K562 (cell line): Measurements from ENCODE around the gene SERPINA1.

Experiments used
- BMI1 ChIP-seq: fragments of 150-350 bp; IDR thresholded peaks from 2 replicates; pipeline ENCODE4 v1.6.1; 2014; ENCODE audit warnings: low read length
- CBFB ChIP-seq: sonication (generic); formaldehyde crosslinking; IDR thresholded peaks from 2 replicates; pipeline ENCODE4 v1.4.0; 2020; ENCODE audit warnings: mild to moderate bottlenecking, missing genetic modification reagents
- CHD1 ChIP-seq: fragments of 200-600 bp; sonication (generic); IDR thresholded peaks from one replicate; pipeline ENCODE4 v1.6.1; 2012; ENCODE audit warnings: mild to moderate bottlenecking, moderate library complexity, low read length, inconsistent platforms
- GABPB1 ChIP-seq: sonication (generic); formaldehyde crosslinking; IDR thresholded peaks from 2 replicates; pipeline ENCODE4 v1.8.0; 2022; ENCODE audit warnings: mild to moderate bottlenecking, missing genetic modification reagents
- HCFC1 ChIP-seq: IDR thresholded peaks from 2 replicates; pipeline ENCODE4 v1.6.1; 2012; ENCODE audit warnings: low read depth, low read length, improper control_type of control experiment
- HINFP ChIP-seq: fragments of 450-650 bp; conservative IDR thresholded peaks from 2 replicates; pipeline ENCODE4 v1.6.1; 2016; ENCODE audit warnings: missing genetic modification characterization, low read depth, mild to moderate bottlenecking, control low read depth, missing compliant biosample characterization
- JUN ChIP-seq, 2 experiments: sonication (generic) in 1 of 2; formaldehyde crosslinking in 1 of 2; IDR thresholded peaks; 2 replicates each; pipeline versions ENCODE4 v1.6.1 to v1.8.0; 2012 to 2022; ENCODE audit warnings: borderline replicate concordance in 2 of 2, mild to moderate bottlenecking in 2 of 2, improper control_type of control experiment in 1 of 2, low read depth in 1 of 2, low read length in 1 of 2, missing genetic modification reagents in 1 of 2
- SMARCB1 ChIP-seq: IDR thresholded peaks from 2 replicates; pipeline ENCODE4 v1.6.1; 2011; ENCODE audit warnings: improper control_type of control experiment, low read depth; ENCODE audit not compliant: insufficient read length
- ZNF224 ChIP-seq: sonication (generic); formaldehyde crosslinking; IDR thresholded peaks from 2 replicates; pipeline ENCODE4 v1.8.0; 2022; ENCODE audit warnings: mild to moderate bottlenecking, missing genetic modification reagents
- ZNF280B ChIP-seq: fragments of 250-450 bp; sonication (Bioruptor Pico); IDR thresholded peaks from 2 replicates; pipeline ENCODE4 v1.5.1; 2021; ENCODE audit warnings: mild to moderate bottlenecking
- ZNF324 ChIP-seq: fragments of 250-450 bp; sonication (Bioruptor Pico); IDR thresholded peaks from 2 replicates; pipeline ENCODE4 v1.4.0; 2020; ENCODE audit warnings: mild to moderate bottlenecking
- ZNF512 ChIP-seq: IDR thresholded peaks from 2 replicates; pipeline ENCODE4 v1.6.1; 2016; ENCODE audit warnings: missing genetic modification characterization, missing compliant biosample characterization

GRCh38 chr14:94388384-94389103 lies at the start of gene SERPINA1:
- TF ChIP-seq GABPB1 (CRISPR knock-in tag) (no peak), SMARCB1 (no peak), HINFP (tag) (no peak), ZNF280B (CRISPR knock-in tag) (no peak), CHD1 (no peak), ZNF324 (CRISPR knock-in tag) (no peak), ZNF512 (tag) (no peak), ZNF224 (no peak), BMI1 (no peak), HCFC1 (no peak), CBFB (CRISPR knock-in tag) (no peak), JUN (IDR thresholded peaks at IDR 0.05; ENCODE audit: borderline replicate concordance, low read depth, low read length) (no peak), JUN (CRISPR knock-in tag; IDR thresholded peaks at IDR 0.05; ENCODE audit: borderline replicate concordance) (no peak)
